HG03558 (cell line): ENCODE data around the gene TMEM130.
"Not testable (repeated sequence)": the region's sequence is repeated elsewhere in the genome, so short reads cannot be mapped to it uniquely, and the experiment has no call there.

Experiments used
- ATAC-seq: cut with Tn5 transposase; IDR thresholded peaks from one replicate; pipeline ENCODE4 v1.9.1; 2021; ENCODE audit warnings: moderate number of reproducible peaks; ENCODE audit not compliant: unreplicated experiment; ENCODE audit errors: extremely low read depth

The TMEM130 gene

GRCh38 chr7:98848918-98849317 is 20.9 kb downstream of the TMEM130 start:
- ATAC-seq = no peak

DNA sequence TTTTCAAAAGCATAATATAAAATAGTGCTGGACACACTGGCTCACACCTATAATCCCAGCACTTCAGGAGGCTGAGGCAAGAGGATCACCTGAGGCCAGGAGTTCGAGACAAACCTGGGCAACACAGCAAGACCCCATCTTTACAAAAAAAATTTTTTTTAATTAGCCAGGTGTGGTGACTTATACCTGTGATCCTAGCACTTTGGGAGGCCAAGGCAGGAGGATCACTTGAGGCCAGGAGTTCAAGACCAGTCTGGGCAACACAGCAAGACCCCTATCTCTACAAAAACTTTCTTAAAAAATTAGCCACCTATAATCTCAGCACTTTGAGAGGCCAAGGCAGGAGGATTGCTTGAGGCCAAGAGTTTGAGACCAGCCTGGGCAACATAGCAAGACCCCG is 27.3 kb downstream of the TMEM130 start:
- ATAC-seq = not testable (repeated sequence)

GRCh38 chr7:98841179-98841997 is 28.4 kb downstream of the TMEM130 start:
- ATAC-seq = no peak

- no peak for ATAC-seq
Observed at GRCh38 chr7:98840722-98841121, 29.1 kb downstream of the TMEM130 start.

- no peak for ATAC-seq
Observed at GRCh38 chr7:98840096-98840495, 29.7 kb downstream of the TMEM130 start.

DNA sequence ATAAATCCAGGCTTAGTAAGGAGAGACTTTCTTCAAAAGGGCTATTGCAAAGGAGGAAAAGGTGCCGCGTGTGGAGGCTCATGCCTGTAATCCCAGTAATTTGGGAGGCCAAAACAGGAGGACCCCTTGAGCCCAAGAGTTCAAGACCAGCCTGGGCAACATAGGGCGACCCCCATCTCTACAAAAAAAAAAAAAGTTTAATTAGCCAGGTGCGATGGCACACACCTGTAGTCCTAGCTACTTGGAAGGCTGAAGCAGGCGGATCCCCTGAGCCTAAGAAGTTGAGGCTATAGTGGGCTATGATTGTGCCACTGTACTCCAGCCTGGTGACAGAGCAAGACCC is 32.2 kb downstream of the TMEM130 start:
- ATAC-seq = no peak

DNA sequence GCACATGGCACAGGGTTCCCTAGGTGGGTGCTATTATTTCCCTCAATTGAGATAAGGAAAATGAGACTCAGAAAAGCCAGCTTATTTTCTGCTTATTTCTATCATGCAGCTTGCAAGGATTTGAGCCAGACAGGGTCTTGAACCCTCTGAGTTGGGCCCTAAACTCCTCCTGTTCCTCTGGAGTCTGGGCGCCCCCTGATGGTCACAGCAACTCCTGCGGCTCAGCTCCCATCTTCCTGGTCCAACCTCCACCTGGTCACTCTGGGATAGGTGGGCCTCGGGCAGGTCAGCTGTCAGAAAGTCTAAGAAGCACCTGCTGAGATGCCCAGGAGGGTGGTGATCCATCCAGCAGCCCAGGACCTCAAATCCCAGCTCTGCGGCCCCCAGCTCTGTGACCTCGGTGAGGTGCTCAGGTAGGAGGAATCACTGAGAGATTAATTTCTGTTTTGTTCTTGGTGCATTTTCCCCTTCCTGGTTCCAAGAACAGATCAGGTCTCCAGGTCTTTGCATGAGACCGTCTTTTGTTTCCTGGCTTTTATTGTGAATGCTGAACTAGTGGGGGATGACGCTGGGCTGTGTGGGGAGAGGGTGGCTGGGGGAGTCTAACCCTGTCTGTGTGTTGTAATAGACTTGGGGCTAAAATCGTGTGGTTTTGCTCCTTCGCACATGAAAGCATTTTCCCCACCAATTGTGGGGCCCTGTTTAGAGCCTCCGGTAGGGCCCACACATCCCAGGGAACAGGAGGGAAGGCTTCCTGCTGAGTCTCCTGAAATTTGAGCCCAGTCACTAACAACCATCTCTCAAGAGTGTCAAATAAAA is 32.8 kb downstream of the TMEM130 start:
- no peak for ATAC-seq

DNA sequence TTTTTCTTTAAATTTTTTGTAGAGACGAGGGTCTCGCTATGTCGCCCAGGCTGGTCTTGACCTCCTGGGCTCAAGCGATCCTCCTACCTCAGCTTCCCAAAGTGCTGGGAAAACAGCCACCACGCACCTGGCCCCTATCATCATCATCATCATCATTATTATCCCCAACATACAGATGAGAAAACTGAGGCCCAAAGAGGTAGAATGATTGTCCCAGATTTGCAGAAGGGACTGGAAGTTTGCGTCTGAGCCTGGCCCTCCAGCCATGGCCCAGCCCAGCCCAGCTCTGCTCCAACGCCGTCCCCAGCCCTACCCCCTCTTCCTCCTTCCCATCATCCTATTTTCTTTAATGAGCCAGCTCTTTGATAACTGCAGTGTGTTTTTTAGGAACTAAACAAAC is 34.9 kb downstream of the TMEM130 start:
- ATAC-seq = no peak

- ATAC-seq = no peak
Observed at GRCh38 chr7:98833022-98833421, 36.8 kb downstream of the TMEM130 start.

GRCh38 chr7:98831641-98832221 is 38.1 kb downstream of the TMEM130 start:
- ATAC-seq = no peak

- ATAC-seq = no peak
Observed at GRCh38 chr7:98830972-98831548, 38.8 kb downstream of the TMEM130 start.

DNA sequence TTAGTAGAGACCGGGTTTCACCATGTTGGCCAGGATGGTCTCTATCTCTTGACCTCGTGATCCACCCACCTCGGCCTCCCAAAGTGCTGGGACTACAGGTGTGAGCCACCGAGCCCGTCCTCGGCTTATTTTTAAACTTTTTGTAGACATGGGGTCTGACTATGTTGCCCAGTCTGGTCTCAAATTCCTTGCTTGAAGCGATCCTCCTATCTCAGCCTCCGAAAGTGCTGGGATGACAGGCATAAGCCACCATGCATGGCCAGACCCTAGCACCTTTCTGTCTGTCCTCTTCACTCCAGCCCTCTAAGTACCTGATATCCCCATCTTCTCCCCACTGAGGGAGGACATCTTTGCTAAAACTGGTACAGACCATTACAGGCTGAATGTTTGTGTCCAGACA is 41.4 kb downstream of the TMEM130 start:
- no peak for ATAC-seq

GRCh38 chr7:98827258-98827657 is 42.6 kb downstream of the TMEM130 start:
- ATAC-seq = no peak

DNA sequence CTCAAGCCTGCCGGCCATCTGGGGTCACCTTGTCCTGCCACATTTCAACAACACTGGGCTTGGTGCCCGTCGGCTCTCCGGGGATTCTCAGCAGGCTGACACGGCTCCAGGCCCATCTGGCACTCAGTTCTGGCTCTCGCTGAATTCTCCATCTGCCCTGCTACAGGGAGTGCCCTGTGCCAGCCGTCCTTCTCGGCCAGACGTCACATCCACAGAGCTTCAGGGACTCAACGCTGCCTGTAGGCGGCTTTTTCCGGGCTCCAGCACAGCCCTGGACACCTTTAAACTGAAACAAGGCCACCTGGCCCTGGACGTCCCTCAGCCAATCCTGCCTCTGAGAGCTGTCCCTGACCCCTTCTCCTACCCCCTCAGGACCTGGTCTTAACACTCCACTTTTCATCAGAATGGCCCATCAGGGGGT is 43.0 kb downstream of the TMEM130 start:
- no peak for ATAC-seq

DNA sequence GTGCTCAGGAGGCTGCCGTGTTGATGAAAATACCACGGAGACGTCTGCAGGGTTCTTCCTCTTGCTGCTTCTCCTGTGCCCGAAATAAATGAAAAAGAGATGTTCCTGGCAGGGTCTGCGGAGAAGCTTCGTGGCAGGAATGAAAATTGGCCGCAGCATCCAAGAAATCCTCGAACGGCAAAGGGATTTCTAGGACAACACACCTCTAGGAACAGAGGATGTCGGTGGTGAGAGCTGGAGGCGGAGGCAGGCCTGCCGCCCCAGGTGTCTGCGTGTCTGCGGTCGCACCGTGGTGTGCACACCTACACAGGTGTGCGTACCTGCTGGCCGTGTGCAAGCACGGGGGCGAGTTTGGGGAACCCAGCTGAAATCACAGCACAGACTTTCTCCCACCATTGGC is 43.4 kb downstream of the TMEM130 start:
- no peak for ATAC-seq

DNA sequence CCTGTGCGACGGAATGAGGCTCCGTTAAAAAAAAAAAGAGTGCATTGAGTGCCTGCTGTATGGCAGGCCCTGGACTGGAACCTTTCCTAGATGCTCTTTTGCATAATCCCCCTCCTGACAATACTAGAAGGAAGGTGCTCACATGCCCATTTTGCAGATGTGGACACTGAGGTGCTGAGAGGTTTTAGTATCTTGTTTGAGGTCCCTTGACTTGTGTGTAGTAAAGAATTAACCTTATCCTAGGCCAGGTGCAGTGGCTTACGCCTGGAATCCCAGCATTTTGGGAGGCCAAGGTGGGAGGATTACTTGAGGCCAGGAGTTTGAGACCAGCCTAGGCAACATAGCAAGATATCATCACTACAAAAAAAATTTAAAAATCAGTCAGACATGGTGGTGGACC is 46.6 kb downstream of the TMEM130 start:
- no peak for ATAC-seq

GRCh38 chr7:98821348-98821747 is 48.5 kb downstream of the TMEM130 start:
- ATAC-seq = no peak

GRCh38 chr7:98816967-98817710 is 52.7 kb downstream of the TMEM130 start:
- ATAC-seq = no peak

- no peak for ATAC-seq
Observed at GRCh38 chr7:98816241-98816640, 53.6 kb downstream of the TMEM130 start.

DNA sequence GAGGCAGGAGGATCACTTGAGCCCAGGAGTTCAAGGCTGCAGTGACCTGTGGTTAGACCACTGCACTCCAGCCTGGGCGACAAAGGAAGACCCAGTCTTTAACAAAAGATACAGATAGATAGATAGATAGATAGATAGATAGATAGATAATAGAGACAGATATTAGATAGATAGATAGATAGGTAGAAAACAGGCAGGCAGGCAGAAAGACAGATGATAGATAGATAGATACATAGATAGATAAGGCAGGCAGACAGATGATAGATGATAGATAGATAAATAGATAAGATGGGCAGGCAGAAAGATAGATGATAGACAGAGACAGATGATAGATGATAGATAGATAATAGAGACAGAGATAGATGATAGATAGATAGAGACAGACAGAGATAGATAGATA is 54.5 kb downstream of the TMEM130 start:
- no peak for ATAC-seq
